HepG2 (cell line): ENCODE results near the gene TIA1. TPM values are rescaled to one million over a fixed set of nuclear protein-coding genes. Genes with fewer than 3 reads are reported as not detected.

Experiments used
- BHLHE40 ChIP-seq: IDR thresholded peaks from 2 replicates; pipeline ENCODE4 v1.6.1; 2011; ENCODE audit warnings: low read length, improper control_type of control experiment
- CEBPB ChIP-seq: IDR thresholded peaks from 2 replicates; pipeline ENCODE4 v1.6.1; 2011; ENCODE audit warnings: low read depth, low read length, improper control_type of control experiment, borderline replicate concordance
- MIER3 ChIP-seq: IDR thresholded peaks from 2 replicates; pipeline ENCODE4 v1.6.1; 2016; ENCODE audit warnings: missing compliant biosample characterization, borderline replicate concordance
- MLLT10 ChIP-seq: sonication (generic); formaldehyde crosslinking; IDR thresholded peaks from 2 replicates; pipeline ENCODE4 v1.4.0; 2020; ENCODE audit warnings: missing genetic modification reagents
- NCOR1 ChIP-seq: fragments of 200-600 bp; sonication (generic); IDR thresholded peaks from 2 replicates; pipeline ENCODE4 v1.7.0; 2017; ENCODE audit warnings: antibody characterized with exemption, low read length, borderline replicate concordance
- TSC22D2 ChIP-seq: sonication (generic); formaldehyde crosslinking; IDR thresholded peaks from 2 replicates; pipeline ENCODE4 v1.5.1; 2020; ENCODE audit warnings: missing genetic modification reagents, mild to moderate bottlenecking, borderline replicate concordance
- polyA plus RNA-seq, 8 experiments: library from polyadenylated mRNA; depleted of rRNA in 3 of 8; stranded (reverse) in 7 of 8; unstranded in 1 of 8; fragments of >200 nt; fragmentation: Illumina TruSeq in 4 of 8; extraction: Trizol in 4 of 8; gene quantifications; 2 replicates each; pipeline versions ENCODE4 v1.2.1 to v1.2.3, GENCODE V29; 2011 to 2016; ENCODE audit warnings: low read depth in 4 of 8, missing spikeins in 1 of 8, mixed read lengths in 1 of 8; ENCODE audit not compliant: insufficient read depth in 1 of 8
- total RNA-seq, 5 experiments: library from RNA; depleted of rRNA; stranded (reverse); fragments of >200 nt; fragmentation: Illumina TruSeq; extraction: Trizol; gene quantifications; 2 replicates each; pipeline ENCODE4 v1.2.3, GENCODE V29; 2016; ENCODE audit warnings: low read depth in 1 of 5
- TF ChIP-seq, protein P1 (sequence below): sonication (generic); formaldehyde crosslinking; IDR thresholded peaks from 2 replicates; pipeline ENCODE4 v1.4.0; 2020; ENCODE audit warnings: missing genetic modification reagents

Gene TIA1
- total and polyA plus RNA-seq, 2 of the 13 experiments (the other 11 are each of a cell fraction or from before 2014, with no cell fraction given) = 209 to 319 TPM

DNA sequence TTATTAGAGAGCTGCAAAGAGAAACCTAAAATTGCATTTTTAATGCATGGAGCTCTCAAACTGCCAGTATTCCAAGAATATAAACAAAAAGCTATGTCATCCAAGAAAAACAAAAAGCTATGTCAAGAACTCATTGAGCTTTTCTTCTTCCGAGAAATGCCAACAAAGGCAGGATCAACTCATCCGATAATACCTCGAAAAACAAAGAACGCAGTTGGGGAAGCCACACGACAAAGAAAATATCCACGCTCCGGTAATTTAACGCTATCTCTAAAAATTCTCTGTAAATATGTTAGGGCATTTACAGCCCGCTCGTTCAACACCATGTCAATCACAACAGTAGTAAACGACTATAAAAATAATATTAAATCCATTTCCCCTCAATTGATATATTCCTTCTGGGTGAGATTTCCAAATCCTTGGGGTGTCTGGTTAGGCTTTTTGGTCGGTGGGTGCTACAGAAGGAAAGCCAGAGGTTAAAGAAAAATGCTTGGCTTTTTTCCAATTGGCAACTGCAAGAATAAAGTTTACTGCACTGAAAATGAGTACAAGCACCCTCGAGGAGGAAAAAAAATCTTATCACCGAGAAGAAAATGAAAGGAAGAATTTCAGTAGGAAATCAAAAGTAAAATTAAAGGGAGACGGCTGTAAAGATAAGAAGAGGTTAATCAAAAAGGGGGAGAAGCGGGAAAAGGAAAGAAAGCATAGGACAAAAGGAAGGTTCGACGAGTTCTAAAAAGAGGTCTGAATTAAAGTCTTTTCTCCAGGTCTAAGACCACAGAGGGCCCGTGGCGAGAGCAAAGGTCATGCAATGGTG is 856 bp downstream of the TIA1 start (continued):
- TF ChIP-seq MLLT10 (no peak), CEBPB (0 out of 2 replicates have a peak, but pooled peaks have one; percentile 30), TSC22D2 (CRISPR knock-in tag) (no peak), BHLHE40 (no peak), NCOR1 (peak; percentile 41; the same call in 1 of the 2 replicates), MIER3 (CRISPR knock-in tag) (no peak)
- TF ChIP-seq, protein P1, sequence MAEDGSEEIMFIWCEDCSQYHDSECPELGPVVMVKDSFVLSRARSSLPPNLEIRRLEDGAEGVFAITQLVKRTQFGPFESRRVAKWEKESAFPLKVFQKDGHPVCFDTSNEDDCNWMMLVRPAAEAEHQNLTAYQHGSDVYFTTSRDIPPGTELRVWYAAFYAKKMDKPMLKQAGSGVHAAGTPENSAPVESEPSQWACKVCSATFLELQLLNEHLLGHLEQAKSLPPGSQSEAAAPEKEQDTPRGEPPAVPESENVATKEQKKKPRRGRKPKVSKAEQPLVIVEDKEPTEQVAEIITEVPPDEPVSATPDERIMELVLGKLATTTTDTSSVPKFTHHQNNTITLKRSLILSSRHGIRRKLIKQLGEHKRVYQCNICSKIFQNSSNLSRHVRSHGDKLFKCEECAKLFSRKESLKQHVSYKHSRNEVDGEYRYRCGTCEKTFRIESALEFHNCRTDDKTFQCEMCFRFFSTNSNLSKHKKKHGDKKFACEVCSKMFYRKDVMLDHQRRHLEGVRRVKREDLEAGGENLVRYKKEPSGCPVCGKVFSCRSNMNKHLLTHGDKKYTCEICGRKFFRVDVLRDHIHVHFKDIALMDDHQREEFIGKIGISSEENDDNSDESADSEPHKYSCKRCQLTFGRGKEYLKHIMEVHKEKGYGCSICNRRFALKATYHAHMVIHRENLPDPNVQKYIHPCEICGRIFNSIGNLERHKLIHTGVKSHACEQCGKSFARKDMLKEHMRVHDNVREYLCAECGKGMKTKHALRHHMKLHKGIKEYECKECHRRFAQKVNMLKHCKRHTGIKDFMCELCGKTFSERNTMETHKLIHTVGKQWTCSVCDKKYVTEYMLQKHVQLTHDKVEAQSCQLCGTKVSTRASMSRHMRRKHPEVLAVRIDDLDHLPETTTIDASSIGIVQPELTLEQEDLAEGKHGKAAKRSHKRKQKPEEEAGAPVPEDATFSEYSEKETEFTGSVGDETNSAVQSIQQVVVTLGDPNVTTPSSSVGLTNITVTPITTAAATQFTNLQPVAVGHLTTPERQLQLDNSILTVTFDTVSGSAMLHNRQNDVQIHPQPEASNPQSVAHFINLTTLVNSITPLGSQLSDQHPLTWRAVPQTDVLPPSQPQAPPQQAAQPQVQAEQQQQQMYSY (CRISPR knock-in tag) = 0 out of 2 replicates have a peak, but pooled peaks have one; percentile 10
